Epithelial cell of proximal tubule (primary cell): ENCODE results near the gene ADI1. TPM values are rescaled to one million over a fixed set of nuclear protein-coding genes. Genes with fewer than 3 reads are reported as not detected.

Experiments
- total RNA-seq: library from RNA; depleted of rRNA; stranded (reverse); fragments of >200 nt; gene quantifications from 2 replicates; pipeline ENCODE4 v1.2.3, GENCODE V29; 2015

The ADI1 gene
- total RNA-seq, 1 donor from 2014 or later = 35.3 TPM

Other genes starting within 250 kb of the ADI1 start
- 43.9 and 68.4 TPM in 2 replicates for gene EIPR1, start 141.7 kb downstream of the ADI1 start, total RNA-seq
- 55.1 and 77.4 TPM in 2 replicates for gene TRAPPC12, start 139.8 kb downstream of the ADI1 start, total RNA-seq
- 19.5 and 35.1 TPM in 2 replicates for gene RNASEH1, start 38.8 kb upstream of the ADI1 start, total RNA-seq
- 3,039 and 4,770 TPM in 2 replicates for gene RPS7, start 55.7 kb upstream of the ADI1 start, total RNA-seq
- 0.40 and 2.4 TPM in 2 replicates for gene COLEC11, start 75.6 kb upstream of the ADI1 start, total RNA-seq
- not detected in 2 replicates for gene ALLC, start 138.7 kb upstream of the ADI1 start, total RNA-seq
- gene DCDC2C, start 184.0 kb upstream of the ADI1 start, total RNA-seq = not detected in 2 replicates